HG03175 (cell line): Measurements from ENCODE around the gene CBLN3.

ENCODE experiments used
- ATAC-seq: cut with Tn5 transposase; IDR thresholded peaks from one replicate; pipeline ENCODE4 v1.9.1; 2021; ENCODE audit warnings: mild to moderate bottlenecking, moderate library complexity; ENCODE audit not compliant: unreplicated experiment

CBLN3 gene

GRCh38 chr14:24439830-24440605, 10.6 kb upstream of the CBLN3 start:
- ATAC-seq: no peak

- ATAC-seq: no peak
Measured at GRCh38 chr14:24439257-24439656, 9.8 kb upstream of the CBLN3 start.

GRCh38 chr14:24438223-24439097, 9.0 kb upstream of the CBLN3 start:
- ATAC-seq: no peak

- ATAC-seq: no peak
Measured at GRCh38 chr14:24437736-24438067, 8.2 kb upstream of the CBLN3 start.

- ATAC-seq: no peak
Measured at GRCh38 chr14:24437020-24437735, 7.7 kb upstream of the CBLN3 start.

GRCh38 chr14:24436355-24437019, 7.0 kb upstream of the CBLN3 start:
- peak; percentile 54 for ATAC-seq

GRCh38 chr14:24435998-24436354, 6.5 kb upstream of the CBLN3 start:
- ATAC-seq: no peak

- no peak for ATAC-seq
Measured at GRCh38 chr14:24435192-24435810, 5.8 kb upstream of the CBLN3 start.

- ATAC-seq: no peak
Measured at GRCh38 chr14:24434676-24435075, 5.2 kb upstream of the CBLN3 start.

- no peak for ATAC-seq
Measured at GRCh38 chr14:24434036-24434435, 4.6 kb upstream of the CBLN3 start.

GRCh38 chr14:24432259-24433131, 3.0 kb upstream of the CBLN3 start:
- no peak for ATAC-seq

GRCh38 chr14:24431569-24432258, 2.2 kb upstream of the CBLN3 start:
- peak; percentile 66 for ATAC-seq

GRCh38 chr14:24430682-24431568, 1.5 kb upstream of the CBLN3 start:
- ATAC-seq: no peak

GRCh38 chr14:24430143-24430681, 744 bp upstream of the CBLN3 start:
- peak; percentile 54 for ATAC-seq

- no peak for ATAC-seq
Measured at GRCh38 chr14:24428628-24429394, 657 bp downstream of the CBLN3 start.

GRCh38 chr14:24427537-24428508, 1.6 kb downstream of the CBLN3 start:
- no peak for ATAC-seq
